ENCODE data around the gene CLEC12A. TPM values are rescaled to one million over a fixed set of nuclear protein-coding genes. Genes with fewer than 3 reads are reported as not detected.

Gene CLEC12A
- total RNA-seq, 1 experiment from 2014 or later: not detected

GRCh38 chr12:10031321-10031720 lies 60.1 kb downstream of the CLEC12A start:
- Histone ChIP-seq H4K20me1 (ENCODE audit: low read length) (no peaks in the 10 kb centered on the region), H2AFZ (ENCODE audit: low read length) (peak overlapping the region; percentile 59), H3K9me2 (replicated peaks; ENCODE audit: low read length) (no peaks in the 10 kb centered on the region), H3K79me2 (ENCODE audit: low read length) (no peaks in the 10 kb centered on the region), H3F3A (ENCODE audit: low read length, unreplicated experiment) (no peaks in the 10 kb centered on the region), H3K4me3 (ENCODE audit: low read length) (no peak overlapping the region; the same call in 1 of the 2 replicates), H3K4me2 (ENCODE audit: low read length) (peak overlapping the region; percentile 66), H3K27me3 (ENCODE audit: low read length) (no peaks in the 10 kb centered on the region), H3K36me3 (ENCODE audit: low read depth, low read length) (no peaks in the 10 kb centered on the region), H3K4me1 (ENCODE audit: insufficient read depth, low read length) (peaks cover 24% of the 10 kb centered on the region), H3K9me3 (ENCODE audit: low read length) (no peaks in the 10 kb centered on the region), H3K27ac (ENCODE audit: low read length) (peak overlapping the region; percentile 85), H3K9ac (ENCODE audit: low read length) (peak overlapping the region; percentile 33; the same call in 1 of the 2 replicates)
- CTCF ChIA-PET: interaction anchor here (0.6 to 1.0 kb wide), 2 partner anchors 21 to 215 kb away, joined by 3 to 4 read pairs; no protein-coding TSS in a partner anchor
- intact Hi-C loops (cut with micrococcal nuclease): loop anchor here (2.0 to 5.0 kb wide), 2 partner anchors 15 to 161 kb away; no protein-coding TSS in a partner anchor
- BruUV-seq (replicated peaks): TSS peak; percentile 80
- TF ChIP-seq EZH2phosphoT487 (IDR thresholded peaks at IDR 0.05; ENCODE audit: borderline replicate concordance, low read length) (no peak), EZH2 (IDR thresholded peaks at IDR 0.05; ENCODE audit: low read length, unreplicated experiment) (no peak)
- TF ChIP-seq, protein P1, sequence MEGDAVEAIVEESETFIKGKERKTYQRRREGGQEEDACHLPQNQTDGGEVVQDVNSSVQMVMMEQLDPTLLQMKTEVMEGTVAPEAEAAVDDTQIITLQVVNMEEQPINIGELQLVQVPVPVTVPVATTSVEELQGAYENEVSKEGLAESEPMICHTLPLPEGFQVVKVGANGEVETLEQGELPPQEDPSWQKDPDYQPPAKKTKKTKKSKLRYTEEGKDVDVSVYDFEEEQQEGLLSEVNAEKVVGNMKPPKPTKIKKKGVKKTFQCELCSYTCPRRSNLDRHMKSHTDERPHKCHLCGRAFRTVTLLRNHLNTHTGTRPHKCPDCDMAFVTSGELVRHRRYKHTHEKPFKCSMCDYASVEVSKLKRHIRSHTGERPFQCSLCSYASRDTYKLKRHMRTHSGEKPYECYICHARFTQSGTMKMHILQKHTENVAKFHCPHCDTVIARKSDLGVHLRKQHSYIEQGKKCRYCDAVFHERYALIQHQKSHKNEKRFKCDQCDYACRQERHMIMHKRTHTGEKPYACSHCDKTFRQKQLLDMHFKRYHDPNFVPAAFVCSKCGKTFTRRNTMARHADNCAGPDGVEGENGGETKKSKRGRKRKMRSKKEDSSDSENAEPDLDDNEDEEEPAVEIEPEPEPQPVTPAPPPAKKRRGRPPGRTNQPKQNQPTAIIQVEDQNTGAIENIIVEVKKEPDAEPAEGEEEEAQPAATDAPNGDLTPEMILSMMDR (conservative IDR thresholded peaks at IDR 0.05; ENCODE audit: low read depth, low read length): no peak
- POLR2A ChIA-PET (ENCODE audit: unreplicated experiment): interaction anchor here (0.6 kb wide), 1 partner anchor 13 kb away, joined by 4 read pairs; no protein-coding TSS in a partner anchor
- ATAC-seq: peak; percentile 24
- no peak for DNase-seq

GRCh38 chr12:10031771-10032175 lies 60.6 kb downstream of the CLEC12A start:
- ChIA-PET CTCF (interaction anchor here (0.6 to 1.0 kb wide), 2 partner anchors 22 to 214 kb away, joined by 3 to 4 read pairs; no protein-coding TSS in a partner anchor), POLR2A (ENCODE audit: unreplicated experiment) (interaction anchor here (0.6 kb wide), 1 partner anchor 14 kb away, joined by 4 read pairs; no protein-coding TSS in a partner anchor)
- Histone ChIP-seq H3K9me2 (replicated peaks; ENCODE audit: low read length) (no peaks in the 10 kb centered on the region), H3K36me3 (ENCODE audit: low read depth, low read length) (no peaks in the 10 kb centered on the region), H3F3A (ENCODE audit: low read length, unreplicated experiment) (no peaks in the 10 kb centered on the region), H3K27me3 (ENCODE audit: low read length) (no peaks in the 10 kb centered on the region), H3K9me3 (ENCODE audit: low read length) (no peaks in the 10 kb centered on the region), H3K4me2 (ENCODE audit: low read length) (peak overlapping the region; percentile 66), H2AFZ (ENCODE audit: low read length) (peak overlapping the region; percentile 59), H3K4me3 (ENCODE audit: low read length) (no peak overlapping the region; the same call in 1 of the 2 replicates), H3K9ac (ENCODE audit: low read length) (peak overlapping the region; percentile 33; the same call in 1 of the 2 replicates), H3K79me2 (ENCODE audit: low read length) (no peaks in the 10 kb centered on the region), H3K4me1 (ENCODE audit: insufficient read depth, low read length) (peaks cover 24% of the 10 kb centered on the region), H4K20me1 (ENCODE audit: low read length) (no peaks in the 10 kb centered on the region), H3K27ac (ENCODE audit: low read length) (peak overlapping the region; percentile 85)
- TF ChIP-seq EZH2 (IDR thresholded peaks at IDR 0.05; ENCODE audit: low read length, unreplicated experiment): no peak
- intact Hi-C loops (cut with micrococcal nuclease): loop anchor here (2.0 to 5.0 kb wide), 2 partner anchors 15 to 161 kb away; no protein-coding TSS in a partner anchor
- peak; percentile 86 for DNase-seq
- no TSS peak for BruUV-seq (replicated peaks)
- peak; percentile 87 for ATAC-seq

- Histone ChIP-seq H3K9ac (ENCODE audit: low read length) (no peak overlapping the region), H2AFZ (ENCODE audit: low read length) (no peak overlapping the region), H4K20me1 (ENCODE audit: low read length) (no peaks in the 10 kb centered on the region), H3K4me1 (ENCODE audit: insufficient read depth, low read length) (peaks cover 16% of the 10 kb centered on the region), H3K9me2 (replicated peaks; ENCODE audit: low read length) (no peaks in the 10 kb centered on the region), H3K36me3 (ENCODE audit: low read depth, low read length) (no peaks in the 10 kb centered on the region), H3F3A (ENCODE audit: low read length, unreplicated experiment) (no peaks in the 10 kb centered on the region), H3K27ac (ENCODE audit: low read length) (no peak overlapping the region), H3K4me3 (ENCODE audit: low read length) (no peak overlapping the region), H3K4me2 (ENCODE audit: low read length) (no peak overlapping the region), H3K27me3 (ENCODE audit: low read length) (no peaks in the 10 kb centered on the region), H3K9me3 (ENCODE audit: low read length) (no peaks in the 10 kb centered on the region), H3K79me2 (ENCODE audit: low read length) (no peaks in the 10 kb centered on the region)
- ChIA-PET POLR2A (ENCODE audit: unreplicated experiment) (no interaction called here), CTCF (interaction anchor here (0.9 kb wide), 1 partner anchor 35 kb away, joined by 3 read pairs; no protein-coding TSS in a partner anchor)
- peak; percentile 42 for DNase-seq
- intact Hi-C loops (cut with micrococcal nuclease): loop anchor here (1.0 to 5.0 kb wide), 2 partner anchors 106 to 158 kb away; no protein-coding TSS in a partner anchor
- BruUV-seq (replicated peaks): no TSS peak
- ATAC-seq: no peak
- no peak for TF ChIP-seq EZH2 (IDR thresholded peaks at IDR 0.05; ENCODE audit: low read length, unreplicated experiment)
- no peak for TF ChIP-seq EZH2phosphoT487 (IDR thresholded peaks at IDR 0.05; ENCODE audit: borderline replicate concordance, low read length)
- TF ChIP-seq, protein P1 (conservative IDR thresholded peaks at IDR 0.05; ENCODE audit: low read depth, low read length): peak; percentile 65
Observed at GRCh38 chr12:10033783-10034545, 62.8 kb downstream of the CLEC12A start.

Measured in PC-3 (cell line).